Effector CD8-positive, alpha-beta T cell (primary cell): ENCODE data around the gene CA4.
"Not testable (repeated sequence)": the region's sequence is repeated elsewhere in the genome, so short reads cannot be mapped to it uniquely, and the experiment has no call there.

ENCODE experiments used
- DNase-seq: peaks from one replicate; lab custom pipeline; 2025; lab: John Stamatoyannopoulos, UW

Gene CA4

DNA sequence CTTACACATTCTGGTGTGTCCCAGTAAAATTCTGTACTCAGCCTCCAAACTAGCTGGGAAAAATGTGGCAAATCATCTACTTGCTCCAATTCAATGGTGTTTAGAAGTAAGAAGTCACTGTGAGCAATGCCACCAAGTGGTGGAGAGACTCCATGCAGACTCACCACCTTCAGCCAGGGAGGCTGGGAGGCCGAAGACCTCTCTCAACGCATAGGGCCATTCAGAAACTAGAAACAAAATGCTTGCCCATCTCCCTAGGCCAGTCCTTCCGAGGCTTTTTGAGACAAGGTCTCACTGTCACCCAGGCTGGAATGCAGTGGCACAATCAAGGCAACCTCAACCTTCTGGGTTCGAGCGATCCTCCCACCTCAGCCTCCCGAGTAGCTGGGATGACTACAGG, 25.0 kb downstream of the CA4 start:
- DNase-seq: not testable (repeated sequence)

DNA sequence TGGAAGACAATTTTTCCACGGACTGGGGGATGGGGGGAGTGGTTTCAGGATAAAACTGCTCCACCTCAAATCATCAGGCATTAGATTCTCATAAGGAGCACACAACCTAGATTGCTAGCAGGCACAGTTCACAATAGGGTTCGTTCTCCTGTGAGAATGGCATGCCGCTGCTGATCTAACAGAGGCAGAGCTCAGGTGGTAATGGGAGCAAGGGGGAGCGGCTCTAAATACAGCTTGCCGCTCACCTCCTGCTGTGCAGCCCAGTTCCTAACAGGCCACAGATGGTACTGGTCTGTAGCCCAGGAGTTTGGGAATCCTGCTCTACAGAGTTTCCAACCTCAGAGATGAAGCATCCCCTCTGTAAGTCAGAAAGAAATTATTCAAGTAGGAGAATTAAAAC, 27.0 kb downstream of the CA4 start:
- not testable (repeated sequence) for DNase-seq

DNA sequence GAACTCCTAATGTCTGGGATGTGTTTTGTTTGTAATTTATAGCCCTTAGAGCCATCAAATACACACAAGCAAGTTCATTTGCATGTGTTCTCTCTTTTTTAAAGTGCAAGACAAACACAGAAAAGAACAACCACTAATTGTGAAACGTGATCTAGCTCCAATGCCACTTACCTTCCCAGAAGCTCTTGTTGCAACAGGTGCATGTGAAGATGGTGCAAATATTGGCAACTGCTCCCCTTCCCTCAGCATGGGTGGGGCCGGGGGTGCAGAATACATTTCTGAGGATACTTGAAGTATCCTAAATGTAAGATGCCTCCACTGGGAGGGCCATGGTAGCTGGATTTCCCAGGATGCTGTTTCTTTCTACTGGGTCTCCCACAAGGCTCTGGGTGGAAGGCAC, 28.4 kb downstream of the CA4 start:
- not testable (repeated sequence) for DNase-seq

DNA sequence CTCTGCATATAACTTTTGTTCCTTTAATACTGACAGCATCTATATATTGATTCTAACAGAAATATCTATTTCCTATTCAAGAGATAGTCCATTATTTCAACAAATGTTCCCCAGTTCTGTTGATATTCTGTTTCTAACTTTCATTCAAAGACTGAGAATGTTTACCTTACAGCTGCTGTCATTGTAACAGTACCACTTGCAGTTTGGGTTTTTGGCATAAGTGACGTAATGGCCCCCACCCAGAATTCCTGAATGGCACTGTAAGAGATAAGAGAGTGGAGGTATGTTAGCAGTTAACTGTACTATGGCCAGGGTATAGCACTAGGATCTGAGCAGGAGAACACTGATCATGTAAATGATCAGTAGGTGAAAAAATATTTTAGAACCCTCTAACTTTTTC, 30.6 kb downstream of the CA4 start:
- DNase-seq: not testable (repeated sequence)

DNA sequence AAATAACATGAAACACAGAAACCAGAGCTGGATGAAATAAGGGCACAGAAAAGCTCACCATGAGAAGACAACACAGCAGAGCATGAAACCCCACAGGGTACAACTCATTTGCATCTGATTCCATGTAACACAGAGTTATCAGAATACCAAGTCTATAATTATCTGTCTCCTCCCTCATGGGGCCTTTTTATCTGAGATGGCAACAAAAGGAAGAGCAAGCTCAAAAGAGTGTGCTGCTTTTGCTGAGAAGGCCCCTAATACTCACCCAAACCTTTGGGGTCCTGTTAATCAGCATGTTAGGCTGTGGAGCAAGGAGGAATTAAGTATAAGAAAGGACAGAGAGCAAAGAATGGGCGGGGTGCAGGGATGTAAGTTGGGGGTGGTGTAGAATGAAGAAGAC, 36.6 kb downstream of the CA4 start:
- DNase-seq: not testable (repeated sequence)

DNA sequence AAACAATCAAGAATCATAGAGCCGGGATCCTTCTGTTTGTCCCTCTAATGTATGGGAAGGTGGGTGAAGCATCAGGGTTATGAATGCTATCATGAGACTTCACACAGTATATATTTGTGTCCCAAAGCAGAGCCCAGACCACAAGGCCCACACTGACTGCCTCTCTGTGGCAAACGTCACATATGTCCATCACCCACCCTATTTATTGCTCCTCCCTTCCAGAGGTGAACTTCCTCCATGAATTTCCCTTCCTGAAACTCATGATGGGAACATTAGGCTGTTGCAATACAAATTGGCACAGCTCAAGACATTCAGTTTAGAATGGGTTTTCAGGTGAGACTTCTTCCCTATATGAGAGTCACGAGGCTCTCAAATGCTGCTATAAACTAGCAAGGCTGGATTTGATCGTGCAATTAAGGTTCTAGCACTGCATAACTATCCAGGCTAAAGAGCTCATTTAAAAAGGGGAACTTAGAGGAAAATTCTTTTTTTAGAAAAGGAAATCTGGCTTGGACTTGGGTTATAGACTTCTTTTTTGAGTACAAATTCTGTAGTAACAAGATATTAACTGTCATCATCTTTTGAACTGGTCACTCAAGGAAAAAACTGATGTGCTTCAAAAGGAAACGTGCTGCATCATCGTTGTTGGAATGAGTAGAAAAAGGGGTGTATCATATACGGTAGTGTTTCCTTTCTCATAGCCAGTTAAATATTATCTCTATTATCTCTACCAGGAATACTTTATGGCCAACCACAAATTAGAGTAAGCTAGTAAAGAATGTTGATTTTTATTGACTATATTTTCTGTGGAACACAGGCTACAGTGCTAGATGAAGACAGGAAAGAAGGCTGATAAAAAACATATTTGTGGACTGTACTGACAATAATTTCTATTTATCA, 37.3 kb downstream of the CA4 start:
- DNase-seq: not testable (repeated sequence)

DNA sequence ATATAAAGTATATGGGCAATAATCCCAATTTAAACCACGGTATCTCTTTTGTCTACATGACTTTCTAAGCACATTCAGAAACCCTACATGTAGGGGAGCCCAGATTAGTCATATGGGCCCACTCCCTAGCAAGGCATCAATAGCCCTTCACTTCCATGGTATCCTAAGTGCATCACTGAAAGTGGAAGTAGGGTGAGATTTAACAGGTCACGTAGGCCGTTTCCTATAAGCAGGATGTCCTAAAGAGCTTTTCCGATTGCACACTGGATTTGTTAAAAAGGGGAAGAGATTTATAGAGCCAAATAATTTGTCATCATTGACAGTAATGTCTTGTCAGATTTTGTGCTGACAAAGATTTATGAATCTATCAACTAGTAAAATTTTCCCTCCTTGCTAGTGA, 39.0 kb downstream of the CA4 start:
- no peak for DNase-seq

DNA sequence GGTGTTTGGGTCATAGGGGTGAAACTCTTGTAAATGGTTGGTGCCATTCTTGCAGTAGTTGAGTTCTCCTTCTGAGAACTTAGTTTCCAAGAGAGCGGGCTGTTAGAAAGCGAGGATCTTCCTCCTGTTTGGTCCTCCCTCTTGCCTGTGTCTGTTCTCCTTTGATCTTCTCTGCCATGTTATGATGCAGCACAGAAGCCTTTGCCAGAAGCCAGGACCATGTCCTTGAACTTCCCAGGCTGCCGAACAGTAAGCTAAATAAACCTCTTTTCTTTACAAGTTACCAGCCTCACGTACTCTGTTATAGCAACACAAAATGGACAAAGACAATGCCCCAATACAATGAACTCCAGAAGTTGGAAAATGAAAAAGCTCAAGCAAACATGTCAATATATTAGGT, 40.3 kb downstream of the CA4 start:
- not testable (repeated sequence) for DNase-seq

DNA sequence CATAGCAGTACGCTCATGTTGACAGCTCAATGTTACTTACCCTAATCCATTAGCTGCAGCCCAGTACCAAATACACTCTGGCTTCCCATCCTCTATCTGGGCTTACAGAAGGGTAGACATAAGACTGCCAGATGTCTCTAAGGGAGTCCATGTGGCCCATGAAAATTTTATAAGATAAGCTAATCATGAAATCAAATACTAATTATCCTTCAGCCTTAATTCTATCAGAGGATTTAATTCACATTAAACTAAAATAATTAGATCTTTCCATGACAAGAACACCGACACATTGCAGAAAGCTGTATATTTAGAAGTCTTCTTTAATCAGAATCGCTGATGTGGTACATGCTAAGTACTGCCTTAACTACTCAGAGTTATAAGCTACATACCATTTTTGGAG, 43.3 kb downstream of the CA4 start:
- not testable (repeated sequence) for DNase-seq

DNA sequence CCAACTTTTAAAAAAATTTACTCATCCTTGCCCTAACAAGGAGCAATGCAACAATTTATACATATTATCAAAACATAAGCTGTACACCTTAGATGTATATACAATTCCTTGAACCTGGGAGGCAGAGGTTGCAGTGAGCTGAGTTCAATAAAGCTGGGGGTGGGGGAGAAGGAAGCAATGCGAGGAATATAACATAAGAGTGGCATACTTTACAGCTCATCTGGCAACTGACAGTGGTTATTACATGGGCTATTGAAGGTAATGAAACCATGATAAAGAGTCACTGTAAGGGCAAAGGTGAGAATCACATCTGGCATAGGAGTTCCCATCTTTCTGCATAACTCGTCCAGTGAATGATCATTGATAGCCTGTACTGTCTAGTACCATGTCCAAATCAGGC, 43.7 kb downstream of the CA4 start:
- DNase-seq: no peak

DNA sequence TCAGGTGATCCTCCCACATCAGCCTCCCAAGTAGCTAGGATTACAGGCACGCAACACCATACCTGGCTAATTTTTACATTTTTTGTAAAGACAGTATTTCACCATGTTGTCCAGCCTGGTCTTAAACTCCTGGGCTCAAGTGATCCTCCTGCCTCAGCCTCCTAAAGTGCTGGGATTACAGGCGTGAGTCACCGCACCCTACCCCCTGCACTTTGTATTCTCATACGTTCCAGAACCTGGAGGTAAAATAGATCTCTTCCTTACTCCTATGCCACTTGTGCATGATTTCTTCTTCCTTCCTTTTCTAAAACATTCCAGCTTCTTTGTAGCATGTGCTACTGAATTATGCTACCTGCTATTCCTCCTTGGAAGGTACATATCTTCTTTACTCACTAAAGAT, 44.4 kb downstream of the CA4 start:
- not testable (repeated sequence) for DNase-seq

DNA sequence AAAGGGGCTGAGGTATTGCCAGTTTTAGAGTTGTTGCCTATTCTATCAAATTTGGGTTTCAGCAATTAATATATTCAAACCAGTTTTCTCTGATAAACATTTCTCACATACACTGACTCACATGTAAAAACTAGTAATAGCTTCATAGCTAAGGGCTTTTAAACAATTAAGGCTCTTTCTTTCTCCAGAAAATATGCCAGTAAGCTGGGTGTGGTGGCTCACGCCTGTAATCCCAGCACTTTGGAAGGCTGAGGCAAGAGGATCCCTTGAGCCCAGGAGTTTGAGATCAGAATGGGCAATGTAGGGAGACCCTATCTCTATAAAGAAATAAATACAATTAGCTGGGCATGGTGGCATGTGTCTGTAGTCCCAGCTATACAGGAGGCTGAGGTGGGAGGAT, 48.9 kb downstream of the CA4 start:
- not testable (repeated sequence) for DNase-seq

DNA sequence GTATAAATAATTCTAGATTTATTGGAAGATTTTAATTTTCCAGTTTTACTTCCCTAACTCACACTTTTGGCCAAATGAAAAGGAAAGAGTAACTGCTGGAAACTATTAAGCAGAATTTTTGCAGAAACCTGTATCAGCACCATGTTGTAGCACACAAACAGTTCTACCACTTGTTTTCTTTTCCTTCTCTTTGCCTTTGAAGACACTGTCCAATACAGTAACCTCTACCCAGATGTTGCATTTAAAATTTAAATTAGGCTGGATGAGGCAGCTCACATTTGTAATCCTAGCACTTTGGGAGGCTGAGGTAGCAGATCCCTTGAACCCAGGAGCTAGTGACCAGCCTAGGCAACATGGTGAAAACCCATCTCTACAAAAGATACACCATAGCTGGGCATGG, 56.0 kb downstream of the CA4 start:
- not testable (repeated sequence) for DNase-seq

DNA sequence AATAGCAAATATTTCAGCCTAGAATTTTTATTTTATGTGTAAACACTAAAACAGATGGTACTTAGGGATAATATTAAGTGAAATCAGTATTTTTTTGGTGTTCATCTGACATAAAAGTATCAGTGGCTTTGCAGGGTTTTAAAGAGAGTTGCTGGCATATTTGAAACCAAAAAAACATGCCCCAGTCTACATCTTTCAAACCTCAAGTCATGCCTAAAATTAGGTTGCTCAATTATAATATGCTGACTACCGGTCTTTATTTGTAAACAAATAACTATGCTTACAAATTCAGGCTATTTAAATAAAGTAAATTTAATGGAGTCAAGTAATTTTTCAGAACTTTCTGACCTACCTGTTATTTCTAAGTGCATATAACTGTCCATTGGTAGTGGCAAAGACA, 58.5 kb downstream of the CA4 start:
- DNase-seq: not testable (repeated sequence)
